SU-DHL-6 (cell line): ENCODE data around the gene SF3B1.

ENCODE experiments used
- H2AFZ ChIP-seq: fragments of 200-600 bp; sonication (generic); 2 replicates; pipeline ENCODE4 v1.6.1; 2014; ENCODE audit warnings: low read depth, mild to moderate bottlenecking, moderate library complexity, mixed read lengths, antibody characterized with exemption, low read length; ENCODE audit not compliant: severe bottlenecking
- H3F3A ChIP-seq: fragments of 200-600 bp; shearing (Covaris generic); 2 replicates; pipeline ENCODE4 v1.6.0; 2016; ENCODE audit warnings: antibody characterized with exemption, mild to moderate bottlenecking; ENCODE audit not compliant: insufficient read depth
- H3K27ac ChIP-seq: fragments of 200-600 bp; sonication (generic); 2 replicates; pipeline ENCODE4 v1.5.1; 2016; ENCODE audit warnings: low read depth, mild to moderate bottlenecking, low read length, moderate library complexity, mixed read lengths
- H3K27me3 ChIP-seq: fragments of 200-600 bp; sonication (generic), shearing (Covaris generic); 2 replicates; pipeline ENCODE4 v1.6.0; 2014; ENCODE audit warnings: mild to moderate bottlenecking, low read length
- H3K36me3 ChIP-seq: fragments of 200-600 bp; sonication (generic); 2 replicates; pipeline ENCODE4 v1.6.1; 2014; ENCODE audit warnings: mild to moderate bottlenecking, low read length, mixed read lengths
- H3K4me2 ChIP-seq: fragments of 300-600, 200-600 bp; shearing (Covaris generic), sonication (generic); 2 replicates; pipeline ENCODE4 v1.6.0; 2014; ENCODE audit warnings: low read length, low read depth, mild to moderate bottlenecking; ENCODE audit not compliant: poor library complexity, severe bottlenecking
- H3K4me3 ChIP-seq: fragments of 200-600 bp; sonication (generic); 2 replicates; pipeline ENCODE4 v1.5.1; 2014; ENCODE audit warnings: antibody characterized with exemption, low read length, mild to moderate bottlenecking, mixed read lengths; ENCODE audit not compliant: insufficient read depth, poor library complexity, severe bottlenecking
- H3K79me2 ChIP-seq: fragments of 200-600 bp; sonication (generic); 2 replicates; pipeline ENCODE4 v1.6.1; 2014; ENCODE audit warnings: mild to moderate bottlenecking, low read length, moderate library complexity; ENCODE audit not compliant: insufficient read depth
- H3K9ac ChIP-seq: fragments of 200-600 bp; sonication (generic); 2 replicates; pipeline ENCODE4 v1.7.0; 2014; ENCODE audit warnings: mild to moderate bottlenecking, low read length
- H3K9me2 ChIP-seq: fragments of 200-600 bp; sonication (generic); replicated peaks from 2 replicates; pipeline ENCODE4 v1.6.1; 2014; ENCODE audit warnings: low read length; ENCODE audit not compliant: insufficient read depth
- H3K9me3 ChIP-seq: fragments of 200-600 bp; sonication (generic); 2 replicates; pipeline ENCODE4 v1.6.1; 2014; ENCODE audit warnings: low read length, mixed read lengths; ENCODE audit not compliant: insufficient read depth
- H4K20me1 ChIP-seq: fragments of 200-600 bp; sonication (generic); 2 replicates; pipeline ENCODE4 v1.6.1; 2014; ENCODE audit warnings: low read depth, mild to moderate bottlenecking, antibody characterized with exemption, low read length, moderate library complexity, mixed read lengths
- EZH2phosphoT487 ChIP-seq: fragments of 200-600 bp; sonication (generic), shearing (Covaris generic); conservative IDR thresholded peaks from 2 replicates; pipeline ENCODE4 v1.6.1; 2018; ENCODE audit warnings: mild to moderate bottlenecking, antibody characterized with exemption, low read length, moderate library complexity, mixed read lengths
- TF ChIP-seq, protein P1 (sequence below): fragments of 200-600 bp; sonication (generic); IDR thresholded peaks from one replicate; pipeline ENCODE4 v1.5.1; 2017; ENCODE audit warnings: antibody characterized with exemption, mild to moderate bottlenecking, low read length, moderate library complexity; ENCODE audit not compliant: insufficient read depth, poor library complexity, severe bottlenecking

Gene SF3B1

DNA sequence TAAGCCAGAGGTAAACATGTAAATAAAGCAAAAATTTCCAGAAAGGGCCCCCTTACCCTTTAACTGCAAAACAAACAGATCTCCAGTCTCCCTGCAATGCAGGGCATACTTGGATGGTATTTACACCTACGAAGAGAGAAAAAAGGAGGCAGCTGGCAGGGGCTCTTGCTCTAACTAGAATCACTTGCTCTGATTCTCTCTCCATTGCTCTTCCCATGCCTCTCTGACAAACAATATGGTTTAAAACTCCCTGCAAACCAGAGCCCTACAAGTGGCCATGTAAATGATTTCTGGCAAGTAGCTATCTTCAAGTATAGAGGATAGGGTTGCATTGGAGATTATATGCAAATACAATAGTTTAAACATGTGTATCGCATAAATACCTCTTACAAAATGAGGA, 35.9 kb downstream of the SF3B1 start:
- no peaks in the 10 kb centered on the region for H3K9me2 ChIP-seq

DNA sequence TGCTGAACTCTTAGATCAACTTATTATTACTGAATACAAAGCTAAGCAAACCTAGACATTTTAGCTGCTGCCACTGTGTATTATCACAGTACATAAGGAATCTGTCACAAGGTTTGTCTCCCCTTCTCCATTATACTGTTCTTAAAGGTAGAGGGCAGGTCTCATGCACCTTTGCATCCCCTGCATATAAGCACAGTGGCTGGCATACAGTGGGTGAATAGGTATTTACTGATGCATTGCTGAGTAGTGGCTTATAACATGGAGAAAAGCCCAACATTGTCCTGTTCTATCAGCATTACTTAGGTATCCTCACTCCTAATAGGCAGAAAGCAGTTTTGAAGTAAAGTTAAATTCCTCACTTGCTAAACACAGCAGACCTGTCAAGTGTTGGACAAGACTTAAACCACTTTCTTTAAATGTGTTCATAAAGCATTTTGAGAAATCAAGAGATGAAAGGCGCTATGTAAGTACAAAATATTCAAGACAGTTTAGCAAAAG, 43.6 kb downstream of the SF3B1 start:
- no peaks in the 10 kb centered on the region for H3K27me3 ChIP-seq
- no peak for TF ChIP-seq EZH2phosphoT487
- TF ChIP-seq, protein P1, sequence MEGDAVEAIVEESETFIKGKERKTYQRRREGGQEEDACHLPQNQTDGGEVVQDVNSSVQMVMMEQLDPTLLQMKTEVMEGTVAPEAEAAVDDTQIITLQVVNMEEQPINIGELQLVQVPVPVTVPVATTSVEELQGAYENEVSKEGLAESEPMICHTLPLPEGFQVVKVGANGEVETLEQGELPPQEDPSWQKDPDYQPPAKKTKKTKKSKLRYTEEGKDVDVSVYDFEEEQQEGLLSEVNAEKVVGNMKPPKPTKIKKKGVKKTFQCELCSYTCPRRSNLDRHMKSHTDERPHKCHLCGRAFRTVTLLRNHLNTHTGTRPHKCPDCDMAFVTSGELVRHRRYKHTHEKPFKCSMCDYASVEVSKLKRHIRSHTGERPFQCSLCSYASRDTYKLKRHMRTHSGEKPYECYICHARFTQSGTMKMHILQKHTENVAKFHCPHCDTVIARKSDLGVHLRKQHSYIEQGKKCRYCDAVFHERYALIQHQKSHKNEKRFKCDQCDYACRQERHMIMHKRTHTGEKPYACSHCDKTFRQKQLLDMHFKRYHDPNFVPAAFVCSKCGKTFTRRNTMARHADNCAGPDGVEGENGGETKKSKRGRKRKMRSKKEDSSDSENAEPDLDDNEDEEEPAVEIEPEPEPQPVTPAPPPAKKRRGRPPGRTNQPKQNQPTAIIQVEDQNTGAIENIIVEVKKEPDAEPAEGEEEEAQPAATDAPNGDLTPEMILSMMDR, result no peak

More for the DNA sequence above, 35.9 kb downstream of the SF3B1 start:
- H2AFZ ChIP-seq, result no peak overlapping the region
- TF ChIP-seq, protein P1, result no peak
- no peak for TF ChIP-seq EZH2phosphoT487
- no peaks in the 10 kb centered on the region for H3K9me3 ChIP-seq
- peaks cover 4% of the 10 kb centered on the region; the same call in 1 of the 2 replicates for H4K20me1 ChIP-seq
- peaks cover 92% of the 10 kb centered on the region for H3K36me3 ChIP-seq
- H3K4me2 ChIP-seq, result no peak overlapping the region
- H3K27ac ChIP-seq, result no peak overlapping the region
- H3F3A ChIP-seq, result peaks cover 17% of the 10 kb centered on the region; the same call in 1 of the 2 replicates
- H3K4me3 ChIP-seq, result no peak overlapping the region
- H3K79me2 ChIP-seq, result no peaks in the 10 kb centered on the region
- H3K27me3 ChIP-seq, result no peaks in the 10 kb centered on the region
- H3K9ac ChIP-seq, result no peak overlapping the region

DNA sequence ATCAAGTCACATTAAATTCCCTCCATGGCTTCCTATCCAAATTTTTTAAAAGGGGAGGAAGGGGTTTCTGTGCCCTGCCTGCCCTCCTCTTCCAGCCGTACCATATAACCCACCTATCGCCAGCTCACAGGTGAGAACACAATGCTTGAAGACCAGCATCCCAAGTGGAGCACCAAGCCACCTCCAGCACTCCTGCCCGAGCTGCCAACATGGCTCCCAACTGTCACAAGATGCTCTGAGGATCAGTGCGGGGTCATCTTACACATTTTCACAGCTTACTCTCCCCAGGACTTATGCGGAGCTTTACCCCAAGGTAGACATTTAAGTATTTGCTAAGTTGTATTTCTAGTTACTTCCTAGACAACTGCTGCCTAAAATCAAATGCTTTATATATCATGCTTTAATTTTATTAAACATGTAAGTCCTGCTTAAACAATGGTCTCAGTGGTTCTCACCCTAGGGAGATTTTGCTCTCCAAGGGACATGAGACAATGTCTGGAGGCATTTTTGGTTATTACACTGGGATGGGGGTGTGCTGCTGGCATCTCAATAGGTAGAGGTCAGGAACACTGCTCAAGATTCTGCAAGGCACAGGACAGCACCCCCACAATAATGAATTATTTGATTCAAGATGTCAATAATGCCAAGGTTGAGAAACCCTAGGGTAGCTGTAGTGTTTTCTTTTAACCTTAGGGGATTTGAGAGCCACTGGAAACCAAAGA, 45.8 kb downstream of the SF3B1 start:
- no peaks in the 10 kb centered on the region for H3K79me2 ChIP-seq
- H4K20me1 ChIP-seq, result 0 out of 2 replicates have a peak, but pooled peaks cover 8% of the 10 kb centered on the region
- no peak overlapping the region for H3K4me3 ChIP-seq
- H3K36me3 ChIP-seq, result peaks cover 19% of the 10 kb centered on the region
- TF ChIP-seq EZH2phosphoT487, result no peak
- TF ChIP-seq, protein P1, result no peak
- no peak overlapping the region for H3K9ac ChIP-seq
- H3K27ac ChIP-seq, result no peak overlapping the region
- H3K9me2 ChIP-seq, result no peaks in the 10 kb centered on the region
- peaks cover 39% of the 10 kb centered on the region for H3F3A ChIP-seq
- no peaks in the 10 kb centered on the region for H3K27me3 ChIP-seq
- H3K9me3 ChIP-seq, result no peaks in the 10 kb centered on the region
- H3K4me2 ChIP-seq, result no peak overlapping the region
- H2AFZ ChIP-seq, result no peak overlapping the region

More for the DNA sequence above, 43.6 kb downstream of the SF3B1 start:
- Histone ChIP-seq H3F3A (peaks cover 39% of the 10 kb centered on the region), H3K79me2 (no peaks in the 10 kb centered on the region), H3K4me2 (no peak overlapping the region), H3K36me3 (peaks cover 36% of the 10 kb centered on the region), H3K9me3 (no peaks in the 10 kb centered on the region), H3K27ac (no peak overlapping the region), H3K9ac (no peak overlapping the region), H3K4me3 (no peak overlapping the region), H4K20me1 (0 out of 2 replicates have a peak, but pooled peaks cover 8% of the 10 kb centered on the region), H2AFZ (no peak overlapping the region), H3K9me2 (no peaks in the 10 kb centered on the region)
